Cardiac fibroblast (primary cell): ENCODE measurements around the gene PSAP.

ENCODE experiments used
- DNase-seq, 2 donors: peaks; one replicate each; pipeline versions ENCODE4 v3.0.0 to v3.0.0-alpha.2; 2010; ENCODE audit warnings: low read depth in 2 of 2
- H3K4me3 ChIP-seq, 2 donors: replicated peaks in 1 of 2; 1 replicate in 1 of 2; 2 replicates in 1 of 2; pipeline ENCODE4 v1.5.1; 2011; ENCODE audit warnings: low read depth in 2 of 2, low read length in 2 of 2, mild to moderate bottlenecking in 2 of 2, moderate library complexity in 1 of 2
- CTCF ChIP-seq: IDR thresholded peaks from one replicate; pipeline ENCODE4 v1.5.1; 2011; ENCODE audit warnings: low read depth, mild to moderate bottlenecking, low read length, inconsistent platforms

The PSAP gene

GRCh38 chr10:71770255-71770654 is 80.8 kb downstream of the PSAP start:
- H3K4me3 ChIP-seq = no peak overlapping the region
- TF ChIP-seq CTCF = no peak
- DNase-seq = peak; percentile 31 to 75

DNA sequence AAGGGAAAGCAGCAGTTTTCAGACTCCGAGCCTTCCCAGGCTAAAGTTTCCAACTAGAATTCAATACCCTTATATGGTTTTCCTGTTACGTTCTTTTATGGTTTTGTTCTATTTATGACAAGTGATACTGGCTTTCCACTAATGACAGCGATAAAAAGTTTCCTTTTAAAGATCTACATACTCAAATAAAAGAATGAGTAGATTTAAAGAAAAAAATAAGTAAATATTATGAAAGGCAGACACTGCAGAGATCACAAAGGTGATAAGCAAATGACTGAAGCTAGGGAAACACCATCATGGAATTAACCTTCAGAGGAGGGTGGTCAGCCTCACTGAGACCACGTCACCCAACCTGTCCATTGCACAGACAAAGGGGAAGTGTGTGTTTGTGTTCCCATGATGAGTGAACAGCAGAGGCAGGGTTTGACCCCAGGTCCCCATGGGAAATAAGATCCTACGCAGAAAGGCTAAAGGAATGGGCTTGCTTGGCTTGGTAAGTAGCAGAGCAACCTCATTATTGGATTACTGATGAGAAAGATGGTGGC is 81.7 kb downstream of the PSAP start:
- no peak for TF ChIP-seq CTCF
- no peak overlapping the region for H3K4me3 ChIP-seq
- peak in 1 of 2 donors; percentile 74 for DNase-seq

- TF ChIP-seq CTCF = no peak
- H3K4me3 ChIP-seq = no peak overlapping the region
- DNase-seq = peak; percentile 72 to 78
Observed at GRCh38 chr10:71767420-71768035, 83.5 kb downstream of the PSAP start.

- DNase-seq = peak; percentile 96 to 98
- no peak for TF ChIP-seq CTCF
- H3K4me3 ChIP-seq = no peak overlapping the region
Observed at GRCh38 chr10:71766717-71767419, 84.2 kb downstream of the PSAP start.
